Activated naive CD4-positive, alpha-beta T cell treated with anti-CD3 and anti-CD28 coated beads for 36 hours (primary cell): ENCODE data around the gene DYSF. TPM values are rescaled to one million over a fixed set of nuclear protein-coding genes. Genes with fewer than 3 reads are reported as not detected.

Experiments
- CTCF ChIA-PET: fragments of 350-600 bp; sonication (Branson Sonifier 250); formaldehyde crosslinking; loops from one replicate; lab custom pipeline; 2021; ENCODE audit warnings: antibody characterized with exemption; lab: Charles Lee
- DNase-seq: peaks from one replicate; pipeline ENCODE4 v3.0.0-alpha.2; 2020
- H3K27ac Mint-ChIP-seq: one replicate; pipeline ENCODE4 v1.8.0; 2021; ENCODE audit warnings: mild to moderate bottlenecking, mixed read lengths
- H3K27me3 Mint-ChIP-seq: one replicate; pipeline ENCODE4 v1.8.0; 2021; ENCODE audit warnings: low read depth, mixed read lengths
- H3K36me3 Mint-ChIP-seq: one replicate; pipeline ENCODE4 v1.8.0; 2021; ENCODE audit warnings: low read depth, mixed read lengths
- H3K4me1 Mint-ChIP-seq: one replicate; pipeline ENCODE4 v1.8.0; 2021; ENCODE audit warnings: low read depth, mixed read lengths
- H3K4me3 Mint-ChIP-seq: one replicate; pipeline ENCODE4 v1.8.0; 2021; ENCODE audit warnings: mild to moderate bottlenecking, moderate library complexity, mixed read lengths
- H3K9me3 Mint-ChIP-seq: one replicate; pipeline ENCODE4 v1.8.0; 2021; ENCODE audit warnings: mixed read lengths
- intact Hi-C: fragments of 100-400 bp; cut with micrococcal nuclease; formaldehyde crosslinking; loops from one replicate; pipeline ENCODE4 v1.15.1; 2023
- total RNA-seq, 2 experiments: library from RNA; stranded (reverse); gene quantifications; one replicate each; pipeline ENCODE4 v1.2.3, GENCODE V29; 2021

The DYSF gene
- total RNA-seq, 2 experiments from 2014 or later, result 0.05 to 0.07 TPM

DNA sequence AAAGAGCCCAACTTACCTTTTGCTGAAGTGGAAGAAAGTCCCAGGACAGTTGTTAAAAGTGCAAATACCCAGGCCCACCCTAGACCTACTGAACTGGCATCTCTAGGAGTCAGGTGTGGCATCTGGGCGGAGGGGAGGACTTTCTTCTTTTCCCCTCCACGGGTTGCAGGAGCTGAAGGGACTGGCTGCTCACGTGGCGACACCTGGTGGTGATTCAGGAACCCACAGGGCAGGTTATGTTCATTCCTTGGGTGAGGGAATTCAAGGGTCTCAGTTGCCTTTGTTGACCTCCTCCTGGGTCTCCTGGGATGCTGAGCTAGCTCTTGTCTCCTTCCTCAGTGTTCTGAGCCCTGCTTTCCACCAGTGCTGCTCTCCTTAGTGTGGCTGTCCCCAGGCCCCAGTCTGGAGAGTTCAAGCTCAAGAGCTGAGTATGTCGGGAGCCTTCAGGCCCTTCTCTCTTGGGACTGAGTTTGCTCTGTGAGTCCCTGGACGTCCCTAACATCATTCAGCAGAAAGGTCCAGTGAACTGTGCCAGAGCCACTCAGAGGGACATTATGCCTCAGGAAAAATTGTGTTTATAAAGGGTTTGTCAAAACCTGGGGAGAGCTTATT is 56.9 kb downstream of the DYSF start:
- H3K36me3 Mint-ChIP-seq, result no peaks in the 10 kb centered on the region

DNA sequence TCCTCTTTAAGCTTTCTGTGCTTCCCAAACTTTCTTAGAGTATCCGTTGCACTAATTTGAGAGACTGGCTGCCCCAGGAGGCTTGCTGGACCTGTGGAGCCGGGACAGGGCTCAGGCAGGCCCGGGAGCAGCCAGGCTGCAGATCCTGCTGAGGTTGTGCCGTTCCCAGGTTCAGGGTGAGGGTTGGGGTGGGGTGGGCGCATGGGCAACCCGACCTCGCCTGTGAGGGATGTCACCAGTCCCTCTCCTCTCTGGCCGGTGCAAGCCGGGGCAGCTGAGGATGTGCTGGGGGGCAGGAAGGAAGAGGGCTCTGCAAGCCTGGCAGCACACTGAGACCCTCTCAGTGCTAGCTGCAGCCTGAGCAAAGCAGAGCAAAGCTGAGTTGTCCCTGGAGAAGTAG is 57.6 kb downstream of the DYSF start:
- Mint-ChIP-seq H3K4me1 (no peaks in the 10 kb centered on the region), H3K36me3 (no peaks in the 10 kb centered on the region), H3K9me3 (no peaks in the 10 kb centered on the region), H3K27ac (no peak overlapping the region), H3K4me3 (no peak overlapping the region), H3K27me3 (peaks cover 3% of the 10 kb centered on the region)
- intact Hi-C loops, result loop anchor here (1.0 to 2.0 kb wide), 6 partner anchors 50 to 488 kb away; no protein-coding TSS in a partner anchor
- CTCF ChIA-PET, result interaction anchor here (0.6 to 7.8 kb wide), 18 partner anchors 15 to 487 kb away, joined by 3 to 77 read pairs (median 4); no protein-coding TSS in a partner anchor
- DNase-seq, result no peak

More for the DNA sequence above, 56.9 kb downstream of the DYSF start:
- Mint-ChIP-seq H3K4me3 (no peak overlapping the region), H3K9me3 (no peaks in the 10 kb centered on the region), H3K4me1 (no peaks in the 10 kb centered on the region), H3K27ac (no peak overlapping the region), H3K27me3 (peaks cover 3% of the 10 kb centered on the region)
- CTCF ChIA-PET, result interaction anchor here (0.6 to 7.8 kb wide), 22 partner anchors 16 to 1069 kb away, joined by 3 to 77 read pairs (median 3); no protein-coding TSS in a partner anchor
- intact Hi-C loops, result loop anchor here (1.0 to 2.0 kb wide), 6 partner anchors 49 to 487 kb away; no protein-coding TSS in a partner anchor
- peak; percentile 80 for DNase-seq

DNA sequence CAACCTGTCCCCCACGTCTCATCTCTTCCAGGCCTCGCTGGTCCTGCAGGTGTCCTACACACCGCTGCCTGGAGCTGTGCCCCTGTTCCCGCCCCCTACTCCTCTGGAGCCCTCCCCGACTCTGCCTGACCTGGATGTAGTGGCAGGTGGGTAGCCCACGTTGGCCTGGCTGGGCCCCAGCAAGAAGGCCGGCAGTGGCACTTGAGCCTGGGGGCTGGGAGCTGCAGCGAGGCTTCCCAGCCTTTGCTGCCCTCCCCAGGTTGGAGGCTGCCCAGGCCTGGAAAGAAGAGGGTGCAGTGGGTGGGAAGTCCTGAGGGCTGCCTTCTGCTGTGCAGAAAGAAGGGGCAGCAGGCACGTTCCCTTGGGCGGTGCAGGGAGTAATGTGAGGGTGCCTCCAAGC is 58.4 kb downstream of the DYSF start:
- H3K27ac Mint-ChIP-seq, result no peak overlapping the region

DNA sequence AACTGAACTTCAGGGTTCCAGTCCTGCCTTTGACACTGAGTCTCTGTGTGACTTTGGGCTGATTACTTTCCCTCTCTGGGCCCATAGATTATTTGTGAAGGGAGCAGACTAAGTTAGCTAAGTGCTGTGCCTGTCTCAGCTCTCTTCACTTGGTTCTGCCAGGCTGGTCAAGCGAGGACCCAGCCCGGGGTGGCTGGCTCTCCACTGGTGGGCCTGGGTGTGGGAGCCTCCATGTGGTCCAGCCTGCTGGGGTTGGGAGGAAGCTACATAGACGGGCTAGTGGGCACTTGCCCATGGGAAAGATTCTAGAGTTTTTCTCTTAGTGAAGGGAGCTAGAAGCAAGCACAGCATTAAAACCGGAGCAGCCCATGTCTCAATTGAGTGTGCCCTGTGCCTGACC is 59.0 kb downstream of the DYSF start:
- Mint-ChIP-seq H3K4me1 (no peaks in the 10 kb centered on the region), H3K9me3 (no peaks in the 10 kb centered on the region), H3K27me3 (peaks cover 3% of the 10 kb centered on the region), H3K4me3 (no peak overlapping the region), H3K27ac (no peak overlapping the region), H3K36me3 (no peaks in the 10 kb centered on the region)
- intact Hi-C loops, result no loop called here
- CTCF ChIA-PET, result interaction anchor here (0.6 to 7.8 kb wide), 5 partner anchors 51 to 1235 kb away, joined by 3 to 70 read pairs (median 4); no protein-coding TSS in a partner anchor
- DNase-seq, result no peak

More for the DNA sequence above, 58.4 kb downstream of the DYSF start:
- H3K9me3 Mint-ChIP-seq, result no peaks in the 10 kb centered on the region
- peaks cover 3% of the 10 kb centered on the region for H3K27me3 Mint-ChIP-seq
- CTCF ChIA-PET, result interaction anchor here (1.1 to 7.8 kb wide), 6 partner anchors 25 to 354 kb away, joined by 3 to 70 read pairs (median 4); no protein-coding TSS in a partner anchor
- no peak for DNase-seq
- H3K36me3 Mint-ChIP-seq, result no peaks in the 10 kb centered on the region
- no peaks in the 10 kb centered on the region for H3K4me1 Mint-ChIP-seq
- H3K4me3 Mint-ChIP-seq, result no peak overlapping the region
- intact Hi-C loops, result loop anchor here (2.0 kb wide), 1 partner anchor 287 kb away; no protein-coding TSS in a partner anchor

DNA sequence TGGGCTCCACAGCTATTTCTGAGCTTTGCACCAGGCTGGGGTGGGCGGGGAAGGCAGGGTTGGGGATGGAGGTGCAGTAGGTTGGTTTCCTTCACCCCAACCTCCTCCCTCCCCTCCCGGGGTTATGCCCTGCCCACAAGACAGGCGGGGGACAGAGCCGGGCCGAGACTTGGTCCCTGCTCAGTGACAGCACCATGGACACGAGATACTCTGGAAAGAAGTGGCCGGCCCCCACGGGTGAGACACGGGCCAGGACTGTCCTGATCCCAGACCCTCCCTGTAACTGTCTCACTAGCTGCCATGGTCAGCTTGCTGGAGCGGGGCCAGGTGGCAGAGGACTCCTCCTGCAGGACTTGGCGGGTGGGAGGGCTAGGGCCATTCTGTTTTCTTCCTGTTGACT is 59.7 kb downstream of the DYSF start:
- Mint-ChIP-seq H3K4me1 (no peaks in the 10 kb centered on the region), H3K4me3 (no peak overlapping the region), H3K9me3 (no peaks in the 10 kb centered on the region), H3K27me3 (peaks cover 3% of the 10 kb centered on the region), H3K36me3 (no peaks in the 10 kb centered on the region), H3K27ac (no peak overlapping the region)
- CTCF ChIA-PET, result interaction anchor here (0.6 to 7.8 kb wide), 5 partner anchors 52 to 1234 kb away, joined by 3 to 70 read pairs (median 4); no protein-coding TSS in a partner anchor
- no peak for DNase-seq
- intact Hi-C loops, result no loop called here

DNA sequence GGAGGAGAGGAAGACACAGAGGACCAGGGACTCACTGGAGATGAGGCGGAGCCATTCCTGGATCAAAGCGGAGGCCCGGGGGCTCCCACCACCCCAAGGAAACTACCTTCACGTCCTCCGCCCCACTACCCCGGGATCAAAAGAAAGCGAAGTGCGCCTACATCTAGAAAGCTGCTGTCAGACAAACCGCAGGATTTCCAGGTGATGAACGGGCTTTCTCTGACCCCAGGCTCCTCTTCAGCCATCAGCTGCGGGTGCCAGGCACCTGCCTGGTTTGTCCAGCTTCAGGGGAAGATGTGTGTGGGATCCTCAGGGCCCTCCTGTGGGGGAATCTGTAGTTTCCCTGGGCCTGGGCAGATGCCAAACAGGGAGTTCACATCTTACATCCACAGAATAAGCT is 60.4 kb downstream of the DYSF start:
- no peaks in the 10 kb centered on the region for H3K9me3 Mint-ChIP-seq
- H3K27ac Mint-ChIP-seq, result no peak overlapping the region
- no peaks in the 10 kb centered on the region for H3K4me1 Mint-ChIP-seq
- no peak for DNase-seq
- CTCF ChIA-PET, result interaction anchor here (0.6 to 7.8 kb wide), 7 partner anchors 27 to 1302 kb away, joined by 3 to 70 read pairs (median 3); no protein-coding TSS in a partner anchor
- H3K4me3 Mint-ChIP-seq, result no peak overlapping the region
- intact Hi-C loops, result no loop called here
- no peaks in the 10 kb centered on the region for H3K36me3 Mint-ChIP-seq
- H3K27me3 Mint-ChIP-seq, result peaks cover 3% of the 10 kb centered on the region

DNA sequence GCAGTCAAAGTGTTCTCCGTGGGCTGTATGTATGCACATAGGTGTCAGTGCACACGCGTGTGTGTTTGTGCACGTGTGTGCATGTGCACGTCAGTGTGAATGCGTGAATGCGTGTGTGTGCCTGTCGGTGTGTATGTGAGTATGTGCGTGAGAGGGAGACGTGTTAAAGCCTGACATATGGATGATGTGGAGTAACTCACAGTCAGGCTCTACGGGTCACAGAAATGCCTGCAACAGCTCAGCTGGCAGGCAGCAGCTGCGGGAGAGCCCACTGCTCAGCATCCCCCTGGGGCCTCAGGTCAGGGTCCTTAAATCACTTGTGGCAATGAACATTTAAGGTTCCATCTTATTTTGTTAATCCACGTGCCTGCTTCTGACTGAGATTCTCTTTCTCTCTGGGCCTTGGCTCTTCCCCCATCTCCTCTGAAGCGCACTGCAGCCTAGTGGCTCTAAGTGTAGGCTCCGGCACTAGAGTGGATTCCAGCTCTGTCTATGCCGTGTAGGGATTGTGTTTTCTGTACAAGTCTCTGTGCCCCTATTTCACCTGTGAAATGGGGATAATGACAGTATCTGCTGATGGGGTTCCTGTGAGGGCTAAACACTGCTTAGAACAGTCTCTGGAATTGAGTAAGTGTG is 63.0 kb downstream of the DYSF start:
- Mint-ChIP-seq H3K27me3 (no peaks in the 10 kb centered on the region), H3K4me3 (no peak overlapping the region), H3K9me3 (no peaks in the 10 kb centered on the region), H3K4me1 (no peaks in the 10 kb centered on the region), H3K36me3 (no peaks in the 10 kb centered on the region), H3K27ac (no peak overlapping the region)
- intact Hi-C loops, result no loop called here
- no peak for DNase-seq
- CTCF ChIA-PET, result interaction anchor here (1.1 kb wide), 1 partner anchor 13 kb away, joined by 3 read pairs; no protein-coding TSS in a partner anchor

DNA sequence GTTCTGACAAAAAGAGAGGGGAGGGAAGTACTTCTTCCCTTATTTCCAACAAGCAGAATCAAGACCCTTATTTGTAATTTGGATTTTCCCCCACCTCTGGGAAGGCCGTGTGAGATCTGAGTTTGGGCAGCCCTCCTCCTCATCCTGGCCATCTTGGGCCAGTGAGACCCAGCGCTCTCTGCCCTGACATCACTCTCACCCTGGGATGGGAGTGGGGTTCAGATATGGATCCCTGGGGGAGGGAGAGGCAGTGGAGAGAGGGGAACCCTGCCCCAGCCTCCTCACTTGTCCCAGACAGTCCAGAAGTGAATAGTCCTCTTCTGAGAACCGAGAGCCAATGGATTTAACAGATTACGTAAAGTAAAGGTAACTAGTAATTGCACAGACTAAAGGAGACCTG is 64.5 kb downstream of the DYSF start:
- H3K4me1 Mint-ChIP-seq, result no peaks in the 10 kb centered on the region
- peaks cover 2% of the 10 kb centered on the region for H3K27me3 Mint-ChIP-seq
- DNase-seq, result no peak
- intact Hi-C loops, result no loop called here
- H3K36me3 Mint-ChIP-seq, result no peaks in the 10 kb centered on the region
- H3K27ac Mint-ChIP-seq, result no peak overlapping the region
- no peak overlapping the region for H3K4me3 Mint-ChIP-seq
- no peaks in the 10 kb centered on the region for H3K9me3 Mint-ChIP-seq
- CTCF ChIA-PET, result no interaction called here

DNA sequence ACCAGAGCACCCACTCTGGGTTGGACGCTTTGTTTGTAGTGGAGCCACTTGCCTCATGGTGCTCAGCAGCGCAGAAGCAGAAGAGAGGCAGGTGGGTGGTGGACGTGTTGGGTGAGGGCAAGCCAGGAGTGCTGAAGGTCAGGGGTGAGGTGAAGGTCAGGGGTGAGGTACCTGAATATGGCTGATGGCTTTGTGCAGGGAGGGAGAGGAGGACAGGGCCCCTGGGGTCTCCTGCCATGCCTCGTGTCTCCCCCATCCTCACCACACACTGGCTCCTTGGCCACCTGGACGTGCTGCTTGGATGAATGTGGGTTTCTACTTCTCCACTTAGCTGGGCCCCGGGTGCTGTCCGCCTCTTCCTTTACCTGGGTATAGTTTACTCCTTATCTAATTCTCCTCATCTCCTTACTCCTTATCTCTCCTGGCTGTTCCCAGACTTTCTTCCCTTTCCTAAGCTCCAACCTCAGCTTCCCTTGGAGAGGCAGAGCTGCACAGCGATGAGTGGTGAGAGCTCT is 68.1 kb downstream of the DYSF start:
- CTCF ChIA-PET, result no interaction called here
- DNase-seq, result no peak
- Mint-ChIP-seq H3K27me3 (peaks cover 9% of the 10 kb centered on the region), H3K4me3 (no peak overlapping the region), H3K36me3 (no peaks in the 10 kb centered on the region), H3K4me1 (no peaks in the 10 kb centered on the region), H3K27ac (no peak overlapping the region), H3K9me3 (no peaks in the 10 kb centered on the region)
- intact Hi-C loops, result no loop called here

DNA sequence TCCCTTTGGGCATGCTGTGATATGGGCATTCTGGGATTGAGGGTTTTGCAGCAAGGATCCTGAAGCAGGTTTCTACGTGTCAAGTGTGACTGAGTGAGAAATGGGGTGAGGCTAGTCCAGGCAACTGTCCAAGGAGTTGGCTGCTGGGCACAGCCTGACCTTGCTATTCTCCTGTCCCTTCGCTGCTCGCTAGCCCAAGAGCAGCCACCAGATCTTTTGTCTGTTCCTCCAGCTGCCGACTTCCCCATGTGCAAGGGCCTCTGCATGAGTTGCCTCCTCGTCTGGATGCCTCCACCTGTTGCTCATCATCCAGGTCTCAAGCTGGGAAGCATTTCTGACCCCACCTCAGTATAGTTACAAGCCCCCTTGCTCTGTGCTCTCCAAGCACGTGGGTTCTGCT is 71.1 kb downstream of the DYSF start:
- Mint-ChIP-seq H3K27me3 (peaks cover 12% of the 10 kb centered on the region), H3K4me3 (no peak overlapping the region), H3K27ac (no peak overlapping the region), H3K4me1 (no peaks in the 10 kb centered on the region), H3K9me3 (no peaks in the 10 kb centered on the region), H3K36me3 (no peaks in the 10 kb centered on the region)
- DNase-seq, result no peak
- CTCF ChIA-PET, result interaction anchor here (0.6 kb wide), 1 partner anchor 193 kb away, joined by 3 read pairs; the partner anchor contains the start of gene ZNF638
- intact Hi-C loops, result no loop called here

DNA sequence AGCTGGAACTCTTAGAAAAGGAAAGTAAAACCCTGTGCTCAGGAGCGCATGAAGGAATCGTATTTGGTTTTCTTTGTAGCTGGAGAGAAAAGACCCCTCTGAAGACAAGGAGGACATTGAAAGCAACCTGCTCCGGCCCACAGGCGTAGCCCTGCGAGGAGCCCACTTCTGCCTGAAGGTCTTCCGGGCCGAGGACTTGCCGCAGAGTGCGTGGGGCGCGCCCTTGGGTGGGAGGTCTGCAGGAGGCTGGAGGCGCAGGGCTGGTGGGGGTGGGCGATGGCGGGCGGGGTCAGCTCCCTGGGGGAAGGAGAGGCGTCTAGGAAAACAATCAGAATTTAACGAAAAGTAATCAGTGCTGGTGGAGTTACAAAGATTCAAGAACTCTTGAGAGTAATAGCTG is 72.8 kb downstream of the DYSF start:
- no peaks in the 10 kb centered on the region for H3K36me3 Mint-ChIP-seq
- H3K4me3 Mint-ChIP-seq, result no peak overlapping the region
- no peak overlapping the region for H3K27ac Mint-ChIP-seq
- H3K9me3 Mint-ChIP-seq, result no peaks in the 10 kb centered on the region
- H3K4me1 Mint-ChIP-seq, result no peaks in the 10 kb centered on the region
- CTCF ChIA-PET, result interaction anchor here (1.0 kb wide), 1 partner anchor 15 kb away, joined by 3 read pairs; no protein-coding TSS in a partner anchor
- DNase-seq, result no peak
- peaks cover 17% of the 10 kb centered on the region for H3K27me3 Mint-ChIP-seq
- intact Hi-C loops, result no loop called here

DNA sequence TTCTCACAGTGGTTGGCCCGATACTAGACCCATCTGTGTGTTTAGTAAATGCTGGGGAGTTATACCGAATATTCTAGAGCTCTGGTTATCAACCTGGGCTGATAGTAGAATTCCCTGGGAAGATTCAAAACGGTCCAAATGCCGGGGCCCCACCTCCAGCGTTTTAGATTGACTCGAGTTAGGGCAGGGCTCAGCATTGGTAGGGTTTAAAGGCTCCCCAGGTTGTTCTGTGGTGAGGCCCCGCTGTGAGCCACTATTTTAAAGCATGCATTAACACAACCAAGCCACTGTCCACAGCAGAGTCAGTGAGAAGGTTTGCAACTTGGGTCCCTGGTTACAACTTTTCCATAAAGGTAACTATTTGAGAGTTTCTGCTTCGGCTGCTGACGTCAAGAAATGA is 73.6 kb downstream of the DYSF start:
- no peaks in the 10 kb centered on the region for H3K4me1 Mint-ChIP-seq
- intact Hi-C loops, result no loop called here
- no peak overlapping the region for H3K4me3 Mint-ChIP-seq
- peaks cover 20% of the 10 kb centered on the region for H3K27me3 Mint-ChIP-seq
- no peak for DNase-seq
- CTCF ChIA-PET, result no interaction called here
- no peak overlapping the region for H3K27ac Mint-ChIP-seq
- no peaks in the 10 kb centered on the region for H3K9me3 Mint-ChIP-seq
- H3K36me3 Mint-ChIP-seq, result no peaks in the 10 kb centered on the region
